Measurements from ENCODE around the gene ALK.

DNA sequence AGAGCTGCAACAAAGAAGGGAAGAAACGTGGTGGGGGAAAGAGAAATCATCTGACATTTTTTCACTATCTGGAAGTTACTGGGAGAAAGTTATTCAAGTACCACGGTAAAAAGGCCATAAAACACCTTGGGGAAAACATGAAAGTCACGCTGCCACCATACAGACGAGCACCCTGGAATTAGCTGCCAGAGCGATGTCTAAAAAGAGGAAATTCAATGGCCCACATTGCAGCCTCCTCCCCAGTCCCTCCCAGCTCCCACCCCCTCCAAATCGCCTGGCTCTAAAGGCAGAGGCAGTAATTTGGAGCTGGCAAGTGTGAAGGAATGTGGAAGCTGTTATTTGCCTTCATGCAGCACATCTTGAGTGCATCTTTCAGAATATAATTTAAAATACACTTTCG, 192.0 kb downstream of the ALK start:
- TF ChIP-seq TAF1 (IDR thresholded peaks at IDR 0.05; ENCODE audit: borderline replicate concordance, low read depth, low read length) (no peak), RAD21 (IDR thresholded peaks at IDR 0.05; ENCODE audit: low read length) (no peak), FOXM1 (IDR thresholded peaks at IDR 0.05; ENCODE audit: low read depth) (no peak), TEAD4 (IDR thresholded peaks at IDR 0.05; ENCODE audit: borderline replicate concordance, insufficient read depth) (no peak)
- TF ChIP-seq, protein P1, sequence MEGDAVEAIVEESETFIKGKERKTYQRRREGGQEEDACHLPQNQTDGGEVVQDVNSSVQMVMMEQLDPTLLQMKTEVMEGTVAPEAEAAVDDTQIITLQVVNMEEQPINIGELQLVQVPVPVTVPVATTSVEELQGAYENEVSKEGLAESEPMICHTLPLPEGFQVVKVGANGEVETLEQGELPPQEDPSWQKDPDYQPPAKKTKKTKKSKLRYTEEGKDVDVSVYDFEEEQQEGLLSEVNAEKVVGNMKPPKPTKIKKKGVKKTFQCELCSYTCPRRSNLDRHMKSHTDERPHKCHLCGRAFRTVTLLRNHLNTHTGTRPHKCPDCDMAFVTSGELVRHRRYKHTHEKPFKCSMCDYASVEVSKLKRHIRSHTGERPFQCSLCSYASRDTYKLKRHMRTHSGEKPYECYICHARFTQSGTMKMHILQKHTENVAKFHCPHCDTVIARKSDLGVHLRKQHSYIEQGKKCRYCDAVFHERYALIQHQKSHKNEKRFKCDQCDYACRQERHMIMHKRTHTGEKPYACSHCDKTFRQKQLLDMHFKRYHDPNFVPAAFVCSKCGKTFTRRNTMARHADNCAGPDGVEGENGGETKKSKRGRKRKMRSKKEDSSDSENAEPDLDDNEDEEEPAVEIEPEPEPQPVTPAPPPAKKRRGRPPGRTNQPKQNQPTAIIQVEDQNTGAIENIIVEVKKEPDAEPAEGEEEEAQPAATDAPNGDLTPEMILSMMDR (IDR thresholded peaks at IDR 0.05), result no peak
- TF ChIP-seq, protein P2, sequence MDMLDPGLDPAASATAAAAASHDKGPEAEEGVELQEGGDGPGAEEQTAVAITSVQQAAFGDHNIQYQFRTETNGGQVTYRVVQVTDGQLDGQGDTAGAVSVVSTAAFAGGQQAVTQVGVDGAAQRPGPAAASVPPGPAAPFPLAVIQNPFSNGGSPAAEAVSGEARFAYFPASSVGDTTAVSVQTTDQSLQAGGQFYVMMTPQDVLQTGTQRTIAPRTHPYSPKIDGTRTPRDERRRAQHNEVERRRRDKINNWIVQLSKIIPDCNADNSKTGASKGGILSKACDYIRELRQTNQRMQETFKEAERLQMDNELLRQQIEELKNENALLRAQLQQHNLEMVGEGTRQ (IDR thresholded peaks at IDR 0.05; ENCODE audit: borderline replicate concordance, low read depth, low read length), result no peak
- TF ChIP-seq, protein P3, sequence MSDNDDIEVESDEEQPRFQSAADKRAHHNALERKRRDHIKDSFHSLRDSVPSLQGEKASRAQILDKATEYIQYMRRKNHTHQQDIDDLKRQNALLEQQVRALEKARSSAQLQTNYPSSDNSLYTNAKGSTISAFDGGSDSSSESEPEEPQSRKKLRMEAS (IDR thresholded peaks at IDR 0.05; ENCODE audit: low read depth), result no peak
